ENCODE data around the gene ROBO1.

DNA sequence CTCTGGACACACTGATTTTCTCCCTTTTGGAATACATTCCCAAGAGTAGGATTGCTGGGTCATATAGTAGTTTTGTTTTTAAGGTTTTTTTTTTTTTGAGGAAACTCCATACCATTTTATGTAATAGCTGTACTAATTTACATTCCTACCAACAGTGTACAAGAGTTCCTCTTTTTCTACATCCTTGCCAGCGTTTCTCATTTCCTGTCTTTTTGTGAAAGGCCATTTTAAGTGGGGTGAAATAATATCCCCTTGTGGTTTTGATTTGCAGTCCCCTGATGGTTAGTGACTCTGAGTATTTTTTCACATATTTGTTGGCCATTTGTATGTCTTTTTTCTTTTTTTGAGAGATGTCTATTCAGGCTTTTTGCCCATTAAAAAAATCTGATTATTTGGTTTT, 1205.5 kb downstream of the ROBO1 start:
- TF ChIP-seq EZH2 (IDR thresholded peaks at IDR 0.05) (no peak), POLR2AphosphoS5 (IDR thresholded peaks at IDR 0.05; ENCODE audit: borderline replicate concordance, low read depth, low read length) (no peak), FOXP2 (optimal IDR thresholded peaks at IDR 0.05; ENCODE audit: control extremely low read depth, extremely low read length, insufficient read depth) (no peak)

All from SK-N-MC (cell line).